Measurements from ENCODE around the gene ZNF438.
"Not testable (repeated sequence)": the region's sequence is repeated elsewhere in the genome, so short reads cannot be mapped to it uniquely, and the experiment has no call there.

Gene ZNF438

GRCh38 chr10:30931094-30931493 is 100.6 kb downstream of the ZNF438 start:
- Histone ChIP-seq H3K27me3 (no peaks in the 10 kb centered on the region), H3K4me1 (no peaks in the 10 kb centered on the region), H3K4me2 (no peak overlapping the region), H4K20me1 (no peaks in the 10 kb centered on the region), H3K9ac (no peak overlapping the region), H3K36me3 (0 out of 2 replicates have a peak, but pooled peaks cover 4% of the 10 kb centered on the region), H3K9me3 (peaks cover 10% of the 10 kb centered on the region), H3K27ac (no peak overlapping the region), H3K4me3 (no peak overlapping the region)
- no peak for TF ChIP-seq Cebpa-rat (IDR thresholded peaks at IDR 0.05)

GRCh38 chr10:30929901-30930520 is 101.7 kb downstream of the ZNF438 start:
- H3K4me2 ChIP-seq: no peak overlapping the region
- H3K36me3 ChIP-seq: 0 out of 2 replicates have a peak, but pooled peaks cover 4% of the 10 kb centered on the region
- H4K20me1 ChIP-seq: no peaks in the 10 kb centered on the region
- no peak overlapping the region for H3K9ac ChIP-seq
- H3K9me3 ChIP-seq: peaks cover 15% of the 10 kb centered on the region
- H3K4me1 ChIP-seq: no peaks in the 10 kb centered on the region
- no peak overlapping the region for H3K4me3 ChIP-seq
- no peak overlapping the region for H3K27ac ChIP-seq
- H3K27me3 ChIP-seq: no peaks in the 10 kb centered on the region
- TF ChIP-seq Cebpa-rat (IDR thresholded peaks at IDR 0.05): no peak

- H3K27ac ChIP-seq, H3K4me3 ChIP-seq, H3K9ac ChIP-seq, H4K20me1 ChIP-seq, H3K27me3 ChIP-seq, H3K36me3 ChIP-seq, H3K4me2 ChIP-seq, H3K4me1 ChIP-seq: not testable (repeated sequence)
- H3K9me3 ChIP-seq: peaks cover 22% of the 10 kb centered on the region
Measured at GRCh38 chr10:30929311-30929729, 102.3 kb downstream of the ZNF438 start.

- Histone ChIP-seq H4K20me1 (no peaks in the 10 kb centered on the region), H3K4me1 (no peaks in the 10 kb centered on the region), H3K27ac (no peak overlapping the region), H3K9me3 (peaks cover 27% of the 10 kb centered on the region), H3K4me3 (no peak overlapping the region), H3K9ac (no peak overlapping the region), H3K36me3 (0 out of 2 replicates have a peak, but pooled peaks cover 4% of the 10 kb centered on the region), H3K27me3 (no peaks in the 10 kb centered on the region), H3K4me2 (no peak overlapping the region)
- TF ChIP-seq Cebpa-rat (IDR thresholded peaks at IDR 0.05): no peak
Measured at GRCh38 chr10:30928742-30929141, 102.9 kb downstream of the ZNF438 start.

- Histone ChIP-seq H3K27me3 (no peaks in the 10 kb centered on the region), H4K20me1 (no peaks in the 10 kb centered on the region), H3K36me3 (no peaks in the 10 kb centered on the region), H3K9me3 (0 out of 2 replicates have a peak, but pooled peaks cover 3% of the 10 kb centered on the region), H3K27ac (no peak overlapping the region), H3K4me1 (no peaks in the 10 kb centered on the region), H3K4me2 (no peak overlapping the region), H3K4me3 (no peak overlapping the region), H3K9ac (no peak overlapping the region)
- no peak for TF ChIP-seq Cebpa-rat (IDR thresholded peaks at IDR 0.05)
Measured at GRCh38 chr10:30918651-30919050, 113.0 kb downstream of the ZNF438 start.

- H3K27ac ChIP-seq: no peak overlapping the region
Measured at GRCh38 chr10:30917789-30918188, 113.9 kb downstream of the ZNF438 start.

GRCh38 chr10:30917067-30917466 is 114.6 kb downstream of the ZNF438 start:
- H4K20me1 ChIP-seq: no peaks in the 10 kb centered on the region
- no peaks in the 10 kb centered on the region for H3K27me3 ChIP-seq
- no peaks in the 10 kb centered on the region for H3K4me1 ChIP-seq
- no peaks in the 10 kb centered on the region for H3K9me3 ChIP-seq
- H3K4me3 ChIP-seq: no peak overlapping the region
- H3K4me2 ChIP-seq: no peak overlapping the region
- H3K36me3 ChIP-seq: no peaks in the 10 kb centered on the region
- TF ChIP-seq Cebpa-rat (IDR thresholded peaks at IDR 0.05): no peak
- H3K27ac ChIP-seq: no peak overlapping the region
- no peak overlapping the region for H3K9ac ChIP-seq

More at GRCh38 chr10:30917789-30918188, 113.9 kb downstream of the ZNF438 start:
- H4K20me1 ChIP-seq: no peaks in the 10 kb centered on the region
- no peaks in the 10 kb centered on the region for H3K36me3 ChIP-seq
- H3K4me2 ChIP-seq: no peak overlapping the region
- H3K4me3 ChIP-seq: no peak overlapping the region
- no peaks in the 10 kb centered on the region for H3K27me3 ChIP-seq
- H3K9ac ChIP-seq: no peak overlapping the region
- no peaks in the 10 kb centered on the region for H3K9me3 ChIP-seq
- H3K4me1 ChIP-seq: no peaks in the 10 kb centered on the region
- TF ChIP-seq Cebpa-rat (IDR thresholded peaks at IDR 0.05): no peak

GRCh38 chr10:30915146-30915545 is 116.5 kb downstream of the ZNF438 start:
- no peak overlapping the region for H3K4me3 ChIP-seq
- H3K27ac ChIP-seq: no peak overlapping the region
- no peaks in the 10 kb centered on the region for H3K27me3 ChIP-seq
- no peaks in the 10 kb centered on the region for H3K9me3 ChIP-seq
- H3K4me1 ChIP-seq: peaks cover 7% of the 10 kb centered on the region
- no peak overlapping the region for H3K9ac ChIP-seq
- H4K20me1 ChIP-seq: no peaks in the 10 kb centered on the region
- TF ChIP-seq Cebpa-rat (IDR thresholded peaks at IDR 0.05): no peak
- no peaks in the 10 kb centered on the region for H3K36me3 ChIP-seq
- H3K4me2 ChIP-seq: no peak overlapping the region

- no peaks in the 10 kb centered on the region for H4K20me1 ChIP-seq
- no peak overlapping the region for H3K4me2 ChIP-seq
- H3K4me3 ChIP-seq: no peak overlapping the region
- H3K4me1 ChIP-seq: peaks cover 7% of the 10 kb centered on the region
- no peaks in the 10 kb centered on the region for H3K9me3 ChIP-seq
- H3K9ac ChIP-seq: no peak overlapping the region
- no peaks in the 10 kb centered on the region for H3K36me3 ChIP-seq
- no peak for TF ChIP-seq Cebpa-rat (IDR thresholded peaks at IDR 0.05)
- no peaks in the 10 kb centered on the region for H3K27me3 ChIP-seq
- no peak overlapping the region for H3K27ac ChIP-seq
Measured at GRCh38 chr10:30911303-30911863, 120.3 kb downstream of the ZNF438 start.

GRCh38 chr10:30903397-30904138 is 128.1 kb downstream of the ZNF438 start:
- Histone ChIP-seq H3K4me3 (no peak overlapping the region), H3K9me3 (peaks cover 15% of the 10 kb centered on the region), H3K9ac (no peak overlapping the region), H3K4me1 (no peaks in the 10 kb centered on the region), H4K20me1 (no peaks in the 10 kb centered on the region), H3K27me3 (no peaks in the 10 kb centered on the region), H3K36me3 (peaks cover 9% of the 10 kb centered on the region; the same call in 1 of the 2 replicates), H3K27ac (no peak overlapping the region), H3K4me2 (no peak overlapping the region)
- no peak for TF ChIP-seq Cebpa-rat (IDR thresholded peaks at IDR 0.05)
